Esophagus squamous epithelium (tissue), 4 donors: Measurements from ENCODE around the gene ANGPTL1.

ENCODE experiments used
- POLR2A ChIP-seq, 4 donors: fragments of 450-650 bp; IDR thresholded peaks; one replicate each; pipeline ENCODE4 v1.6.1; 2017; ENCODE audit warnings: antibody characterized with exemption in 4 of 4, mild to moderate bottlenecking in 4 of 4, moderate library complexity in 3 of 4
- TF ChIP-seq, protein P1 (sequence below), 6 experiments: fragments of 450-650 bp in 4 of 6; fragments of 200-600 bp in 2 of 6; sonication (generic) in 2 of 6; IDR thresholded peaks; one replicate each; pipeline ENCODE4 v1.5.1; 2016 to 2019; ENCODE audit warnings: antibody characterized with exemption in 6 of 6, mild to moderate bottlenecking in 4 of 6, moderate library complexity in 4 of 6

DNA sequence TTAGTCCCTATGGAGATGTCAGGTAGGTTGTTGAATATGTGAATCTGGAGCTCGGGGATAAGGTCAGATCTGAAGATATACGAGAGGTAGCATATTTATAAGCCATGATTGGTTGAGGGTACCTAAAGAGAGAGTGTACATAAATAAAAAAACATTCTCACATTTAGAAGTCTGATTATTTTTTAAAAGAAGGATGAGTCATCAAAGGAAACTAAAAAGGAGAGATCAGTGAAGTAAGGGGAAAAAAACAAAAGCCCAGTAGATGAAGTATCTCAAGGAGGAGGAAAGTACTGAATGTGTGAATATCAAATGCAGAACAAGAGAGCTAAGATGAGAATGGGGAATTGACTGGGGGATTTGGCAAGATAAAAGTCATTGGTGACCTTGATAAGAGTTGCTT is 15.7 kb upstream of the ANGPTL1 start:
- TF ChIP-seq, protein P1, sequence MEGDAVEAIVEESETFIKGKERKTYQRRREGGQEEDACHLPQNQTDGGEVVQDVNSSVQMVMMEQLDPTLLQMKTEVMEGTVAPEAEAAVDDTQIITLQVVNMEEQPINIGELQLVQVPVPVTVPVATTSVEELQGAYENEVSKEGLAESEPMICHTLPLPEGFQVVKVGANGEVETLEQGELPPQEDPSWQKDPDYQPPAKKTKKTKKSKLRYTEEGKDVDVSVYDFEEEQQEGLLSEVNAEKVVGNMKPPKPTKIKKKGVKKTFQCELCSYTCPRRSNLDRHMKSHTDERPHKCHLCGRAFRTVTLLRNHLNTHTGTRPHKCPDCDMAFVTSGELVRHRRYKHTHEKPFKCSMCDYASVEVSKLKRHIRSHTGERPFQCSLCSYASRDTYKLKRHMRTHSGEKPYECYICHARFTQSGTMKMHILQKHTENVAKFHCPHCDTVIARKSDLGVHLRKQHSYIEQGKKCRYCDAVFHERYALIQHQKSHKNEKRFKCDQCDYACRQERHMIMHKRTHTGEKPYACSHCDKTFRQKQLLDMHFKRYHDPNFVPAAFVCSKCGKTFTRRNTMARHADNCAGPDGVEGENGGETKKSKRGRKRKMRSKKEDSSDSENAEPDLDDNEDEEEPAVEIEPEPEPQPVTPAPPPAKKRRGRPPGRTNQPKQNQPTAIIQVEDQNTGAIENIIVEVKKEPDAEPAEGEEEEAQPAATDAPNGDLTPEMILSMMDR (IDR thresholded peaks at IDR 0.05), result no peak
- TF ChIP-seq POLR2A (IDR thresholded peaks at IDR 0.05), result no peak
